Panc1 (cell line): Measurements from ENCODE around the gene C1QA. TPM values are rescaled to one million over a fixed set of nuclear protein-coding genes. Genes with fewer than 3 reads are reported as not detected.
"Not testable (repeated sequence)": the region's sequence is repeated elsewhere in the genome, so short reads cannot be mapped to it uniquely, and the experiment has no call there.

ENCODE experiments used
- ATAC-seq: fragments of 200-7000 bp; cut with Tn5 transposase; 2 replicates; pipeline ENCODE4 v1.9.1; 2020; ENCODE audit warnings: mild to moderate bottlenecking, moderate library complexity
- BruUV-seq: library from RNA; stranded (reverse); fragments of 400-500 nt; replicated peaks from 2 replicates; lab custom pipeline; 2021; lab: Mats Ljungman, UMichigan
- CTCF ChIA-PET: fragments of 300-600 bp; sonication (Branson Sonifier 250); formaldehyde crosslinking; loops from one replicate; lab custom pipeline; 2022; ENCODE audit warnings: antibody characterized with exemption; lab: Charles Lee
- POLR2A ChIA-PET: fragments of 300-600 bp; sonication (Branson Sonifier 250); formaldehyde crosslinking; loops from one replicate; lab custom pipeline; 2022; ENCODE audit warnings: antibody characterized with exemption; lab: Charles Lee
- DNase-seq: peaks from one replicate; pipeline ENCODE4 v3.0.0-alpha.2; 2010; ENCODE audit warnings: low read depth, low spot score
- H3K27ac ChIP-seq: 2 replicates; pipeline ENCODE4 v1.5.1; 2011; ENCODE audit warnings: mild to moderate bottlenecking, low read length, inconsistent platforms
- H3K27me3 ChIP-seq: fragments of 200-500 bp; sonication (Bioruptor generic); 2 replicates; pipeline ENCODE4 v1.6.0; 2014; ENCODE audit warnings: low read length, inconsistent platforms; ENCODE audit not compliant: control insufficient read depth, insufficient read depth
- H3K36me3 ChIP-seq: fragments of 200-500 bp; sonication (Bioruptor generic); 2 replicates; pipeline ENCODE4 v1.5.1; 2014; ENCODE audit warnings: inconsistent platforms, mild to moderate bottlenecking, low read length, moderate library complexity; ENCODE audit not compliant: control insufficient read depth, insufficient read depth
- H3K4me1 ChIP-seq: 2 replicates; pipeline ENCODE4 v1.5.1; 2011; ENCODE audit warnings: inconsistent platforms, mild to moderate bottlenecking, low read length, moderate library complexity; ENCODE audit not compliant: control insufficient read depth, insufficient read depth
- H3K4me3 ChIP-seq, 2 experiments: 2 replicates each; pipeline ENCODE4 v1.5.1; 2011 to 2012; ENCODE audit warnings: low read depth in 2 of 2, low read length in 2 of 2, mild to moderate bottlenecking in 2 of 2, inconsistent platforms in 1 of 2, moderate library complexity in 1 of 2
- H3K9me3 ChIP-seq: fragments of 200-500 bp; sonication (Bioruptor generic); 2 replicates; pipeline ENCODE4 v1.5.1; 2014; ENCODE audit warnings: low read depth, mild to moderate bottlenecking, inconsistent platforms, low read length, moderate library complexity; ENCODE audit not compliant: control insufficient read depth, insufficient read depth
- CTCF ChIP-seq: fragments of 450-650 bp; IDR thresholded peaks from 2 replicates; pipeline ENCODE4 v1.5.1; 2017; ENCODE audit warnings: mild to moderate bottlenecking
- POLR2AphosphoS5 ChIP-seq: IDR thresholded peaks from 2 replicates; pipeline ENCODE4 v1.6.1; 2012; ENCODE audit warnings: mild to moderate bottlenecking, low read depth, low read length, moderate library complexity
- SIN3A ChIP-seq: IDR thresholded peaks from 2 replicates; pipeline ENCODE4 v1.6.1; 2012; ENCODE audit warnings: low read depth, mild to moderate bottlenecking, low read length, moderate library complexity, borderline replicate concordance; ENCODE audit not compliant: insufficient read depth
- TCF7L2 ChIP-seq: IDR thresholded peaks from 2 replicates; pipeline ENCODE4 v1.6.1; 2011; ENCODE audit warnings: mild to moderate bottlenecking, low read depth, low read length, inconsistent platforms
- in situ Hi-C: cut with HindIII; loops from 2 replicates; pipeline ENCODE4 v1.10.0; 2016; ENCODE audit warnings: low sequenced_read_pairs, low pct_unique_long_range_greater_than_20kb
- intact Hi-C: fragments of 100-400 bp; cut with micrococcal nuclease; formaldehyde crosslinking; loops from one replicate; pipeline ENCODE4 v1.10.0; 2022; ENCODE audit not compliant: unreplicated experiment
- total RNA-seq: library from RNA; stranded (reverse); gene quantifications from one replicate; pipeline ENCODE4 v1.2.1, GENCODE V29; 2021; ENCODE audit not compliant: unreplicated experiment
- TF ChIP-seq, protein P1 (sequence below), 2 experiments: IDR thresholded peaks; 2 replicates each; pipeline ENCODE4 v1.6.1; 2011 to 2012; ENCODE audit warnings: low read depth in 2 of 2, control low read depth in 1 of 2, low read length in 1 of 2, mild to moderate bottlenecking in 1 of 2, moderate library complexity in 1 of 2; ENCODE audit not compliant: insufficient read depth in 1 of 2

Gene C1QA
- total RNA-seq, 1 experiment from 2014 or later: 0.41 TPM

DNA sequence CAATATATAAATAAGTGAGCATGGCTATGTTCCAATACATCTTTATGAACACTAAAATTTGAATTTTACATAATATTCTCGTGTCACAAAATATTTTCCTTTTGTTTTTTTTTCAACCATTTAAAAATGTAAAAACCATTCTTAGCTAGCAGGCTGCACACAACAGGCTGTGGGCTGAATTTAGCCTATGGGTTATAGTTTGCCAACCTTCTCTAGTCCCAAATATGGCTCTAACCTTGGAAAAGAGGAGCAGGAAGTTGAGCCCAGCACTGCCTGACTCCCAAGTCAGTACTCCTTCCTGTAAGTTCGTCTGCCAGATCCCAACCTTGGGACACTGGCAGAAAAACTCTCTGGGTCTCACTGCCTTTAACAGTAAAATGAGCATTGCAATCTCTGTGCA, 30.0 kb downstream of the C1QA start:
- H3K36me3 ChIP-seq: no peaks in the 10 kb centered on the region
- H3K4me3 ChIP-seq: no peak overlapping the region
- ChIA-PET CTCF (interaction anchor here (0.6 kb wide), 3 partner anchors 94 to 222 kb away, joined by 4 to 6 read pairs (median 5); no protein-coding TSS in a partner anchor), POLR2A (no interaction called here)
- intact Hi-C loops (loop anchor here (5.0 kb wide), 1 partner anchor 301 kb away; no protein-coding TSS in a partner anchor), in situ Hi-C loops (no loop called here)
- no TSS peak for BruUV-seq
- DNase-seq (no peak), ATAC-seq (no peak)
- H3K4me1 ChIP-seq: no peaks in the 10 kb centered on the region; the same call in 1 of the 2 replicates
- no peaks in the 10 kb centered on the region for H3K9me3 ChIP-seq
- H3K27ac ChIP-seq: no peak overlapping the region
- TF ChIP-seq, protein P1, sequence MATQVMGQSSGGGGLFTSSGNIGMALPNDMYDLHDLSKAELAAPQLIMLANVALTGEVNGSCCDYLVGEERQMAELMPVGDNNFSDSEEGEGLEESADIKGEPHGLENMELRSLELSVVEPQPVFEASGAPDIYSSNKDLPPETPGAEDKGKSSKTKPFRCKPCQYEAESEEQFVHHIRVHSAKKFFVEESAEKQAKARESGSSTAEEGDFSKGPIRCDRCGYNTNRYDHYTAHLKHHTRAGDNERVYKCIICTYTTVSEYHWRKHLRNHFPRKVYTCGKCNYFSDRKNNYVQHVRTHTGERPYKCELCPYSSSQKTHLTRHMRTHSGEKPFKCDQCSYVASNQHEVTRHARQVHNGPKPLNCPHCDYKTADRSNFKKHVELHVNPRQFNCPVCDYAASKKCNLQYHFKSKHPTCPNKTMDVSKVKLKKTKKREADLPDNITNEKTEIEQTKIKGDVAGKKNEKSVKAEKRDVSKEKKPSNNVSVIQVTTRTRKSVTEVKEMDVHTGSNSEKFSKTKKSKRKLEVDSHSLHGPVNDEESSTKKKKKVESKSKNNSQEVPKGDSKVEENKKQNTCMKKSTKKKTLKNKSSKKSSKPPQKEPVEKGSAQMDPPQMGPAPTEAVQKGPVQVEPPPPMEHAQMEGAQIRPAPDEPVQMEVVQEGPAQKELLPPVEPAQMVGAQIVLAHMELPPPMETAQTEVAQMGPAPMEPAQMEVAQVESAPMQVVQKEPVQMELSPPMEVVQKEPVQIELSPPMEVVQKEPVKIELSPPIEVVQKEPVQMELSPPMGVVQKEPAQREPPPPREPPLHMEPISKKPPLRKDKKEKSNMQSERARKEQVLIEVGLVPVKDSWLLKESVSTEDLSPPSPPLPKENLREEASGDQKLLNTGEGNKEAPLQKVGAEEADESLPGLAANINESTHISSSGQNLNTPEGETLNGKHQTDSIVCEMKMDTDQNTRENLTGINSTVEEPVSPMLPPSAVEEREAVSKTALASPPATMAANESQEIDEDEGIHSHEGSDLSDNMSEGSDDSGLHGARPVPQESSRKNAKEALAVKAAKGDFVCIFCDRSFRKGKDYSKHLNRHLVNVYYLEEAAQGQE (IDR thresholded peaks at IDR 0.05; ENCODE audit: insufficient read depth in 1 of 2, low read depth in 2 of 2, low read length in 1 of 2): no peak
- TF ChIP-seq TCF7L2 (no peak), SIN3A (no peak), CTCF (no peak), POLR2AphosphoS5 (no peak)
- no peaks in the 10 kb centered on the region for H3K27me3 ChIP-seq

GRCh38 chr1:22668840-22669239, 32.4 kb downstream of the C1QA start:
- BruUV-seq, H3K36me3 ChIP-seq, POLR2A ChIA-PET, H3K4me3 ChIP-seq, DNase-seq, H3K27ac ChIP-seq, in situ Hi-C loops, H3K4me1 ChIP-seq, H3K9me3 ChIP-seq, ATAC-seq, H3K27me3 ChIP-seq: not testable (repeated sequence)
- CTCF ChIA-PET: interaction anchor here (0.7 kb wide), 1 partner anchor 192 kb away, joined by 4 read pairs; no protein-coding TSS in a partner anchor
- intact Hi-C loops: loop anchor here (5.0 kb wide), 1 partner anchor 298 kb away; no protein-coding TSS in a partner anchor

GRCh38 chr1:22670352-22670975, 34.0 kb downstream of the C1QA start:
- H3K9me3 ChIP-seq: no peaks in the 10 kb centered on the region
- H3K4me3 ChIP-seq: no peak overlapping the region
- ChIA-PET CTCF (interaction anchor here (1.0 kb wide), 1 partner anchor 8 kb away, joined by 3 read pairs; no protein-coding TSS in a partner anchor), POLR2A (interaction anchor here (0.5 kb wide), 1 partner anchor 13 kb away, joined by 3 read pairs; no protein-coding TSS in a partner anchor)
- TF ChIP-seq TCF7L2 (no peak), CTCF (no peak), POLR2AphosphoS5 (no peak), SIN3A (no peak)
- TF ChIP-seq, protein P1 (IDR thresholded peaks at IDR 0.05; ENCODE audit: insufficient read depth in 1 of 2, low read depth in 2 of 2, low read length in 1 of 2): no peak
- H3K36me3 ChIP-seq: no peaks in the 10 kb centered on the region
- no peak for DNase-seq
- H3K27ac ChIP-seq: no peak overlapping the region
- no peak for ATAC-seq
- intact Hi-C loops (loop anchor here (5.0 kb wide), 2 partner anchors 217 to 262 kb away; no protein-coding TSS in a partner anchor), in situ Hi-C loops (no loop called here)
- BruUV-seq: no TSS peak
- no peaks in the 10 kb centered on the region; the same call in 1 of the 2 replicates for H3K4me1 ChIP-seq
- no peaks in the 10 kb centered on the region for H3K27me3 ChIP-seq
